Colonic mucosa (tissue), 4 donors: ENCODE data around the gene PFKL. TPM values are rescaled to one million over a fixed set of nuclear protein-coding genes. Genes with fewer than 3 reads are reported as not detected.

Source experiments
- DNase-seq: peaks from one replicate; pipeline ENCODE4 v3.0.0-alpha.2; 2020
- H3K27ac ChIP-seq: fragments of 200-600 bp; one replicate; pipeline ENCODE4 v1.8.0; 2021
- H3K27me3 ChIP-seq: fragments of 200-600 bp; one replicate; pipeline ENCODE4 v1.8.0; 2021
- H3K36me3 ChIP-seq: fragments of 200-600 bp; one replicate; pipeline ENCODE4 v1.8.0; 2021
- H3K4me1 ChIP-seq: fragments of 200-600 bp; one replicate; pipeline ENCODE4 v1.8.0; 2021; ENCODE audit warnings: mild to moderate bottlenecking
- H3K4me3 ChIP-seq: fragments of 200-600 bp; one replicate; pipeline ENCODE4 v1.8.0; 2021
- H3K9ac ChIP-seq, 2 donors: one replicate each; pipeline ENCODE4 v1.7.0; 2013; ENCODE audit warnings: control low read depth in 2 of 2, low read depth in 2 of 2, low read length in 2 of 2
- H3K9me3 ChIP-seq: fragments of 200-600 bp; one replicate; pipeline ENCODE4 v1.8.0; 2021
- CTCF ChIP-seq: fragments of 200-600 bp; IDR thresholded peaks from one replicate; pipeline ENCODE4 v1.8.0; 2022; ENCODE audit warnings: antibody characterized with exemption, mild to moderate bottlenecking
- intact Hi-C: fragments of 100-400 bp; cut with DNase I; formaldehyde crosslinking; loops from one replicate; pipeline ENCODE4 v1.14.1; 2022
- total RNA-seq, 2 donors: library from RNA; stranded (reverse); fragmentation: NEBNext Ultra II Directional in 1 of 2; extraction: Animal tissue kit (Norgen Biotek cat#: 25700) in 1 of 2; gene quantifications; one replicate each; pipeline ENCODE4 v1.2.1, GENCODE V29; 2021
- donor health status: healthy.
- donor health status: DM: no; HTN: no; CAD: no.
- donor health status: DM: no; HTN: no; CAD: no.

Gene PFKL
- total RNA-seq, 2 donors from 2014 or later: 300 to 332 TPM

- no peak for DNase-seq
- Histone ChIP-seq H3K27ac (no peak overlapping the region), H3K9me3 (no peaks in the 10 kb centered on the region), H3K4me1 (no peaks in the 10 kb centered on the region), H3K36me3 (peaks cover 21% of the 10 kb centered on the region), H3K27me3 (no peaks in the 10 kb centered on the region), H3K4me3 (no peak overlapping the region), H3K9ac (no peak overlapping the region)
- intact Hi-C loops: no loop called here
- no peak for TF ChIP-seq CTCF
Observed at GRCh38 chr21:44317871-44318270, 18.0 kb downstream of the PFKL start.

- intact Hi-C loops: no loop called here
- peaks cover 15% of the 10 kb centered on the region for H3K36me3 ChIP-seq
- no peak for DNase-seq
- H3K27ac ChIP-seq: no peak overlapping the region
- no peaks in the 10 kb centered on the region for H3K27me3 ChIP-seq
- no peak overlapping the region for H3K4me3 ChIP-seq
- no peaks in the 10 kb centered on the region for H3K9me3 ChIP-seq
- no peaks in the 10 kb centered on the region for H3K4me1 ChIP-seq
- TF ChIP-seq CTCF: no peak
- H3K9ac ChIP-seq: no peak overlapping the region
Observed at GRCh38 chr21:44318489-44319285, 18.8 kb downstream of the PFKL start.

GRCh38 chr21:44319407-44320065 lies 19.7 kb downstream of the PFKL start:
- H3K9me3 ChIP-seq: no peaks in the 10 kb centered on the region
- no peak overlapping the region for H3K9ac ChIP-seq
- H3K4me1 ChIP-seq: no peaks in the 10 kb centered on the region
- no peak for TF ChIP-seq CTCF
- no peak overlapping the region for H3K4me3 ChIP-seq
- H3K27ac ChIP-seq: no peak overlapping the region
- intact Hi-C loops: no loop called here
- peaks cover 18% of the 10 kb centered on the region for H3K36me3 ChIP-seq
- H3K27me3 ChIP-seq: no peaks in the 10 kb centered on the region
- no peak for DNase-seq

- DNase-seq: no peak
Observed at GRCh38 chr21:44320847-44321246, 21.0 kb downstream of the PFKL start.

GRCh38 chr21:44321846-44322450 lies 22.1 kb downstream of the PFKL start:
- Histone ChIP-seq H3K27me3 (no peaks in the 10 kb centered on the region), H3K27ac (no peak overlapping the region), H3K9me3 (no peaks in the 10 kb centered on the region), H3K4me3 (no peak overlapping the region), H3K9ac (no peak overlapping the region), H3K36me3 (peaks cover 20% of the 10 kb centered on the region), H3K4me1 (no peaks in the 10 kb centered on the region)
- TF ChIP-seq CTCF: no peak
- DNase-seq: no peak
- intact Hi-C loops: no loop called here

More at GRCh38 chr21:44320847-44321246, 21.0 kb downstream of the PFKL start:
- TF ChIP-seq CTCF: no peak
- intact Hi-C loops: no loop called here
- Histone ChIP-seq H3K27me3 (no peaks in the 10 kb centered on the region), H3K4me1 (no peaks in the 10 kb centered on the region), H3K9me3 (no peaks in the 10 kb centered on the region), H3K36me3 (peaks cover 20% of the 10 kb centered on the region), H3K9ac (no peak overlapping the region), H3K4me3 (no peak overlapping the region), H3K27ac (no peak overlapping the region)
